Naive B cell (primary cell): ENCODE measurements around the gene ENKD1. TPM values are rescaled to one million over a fixed set of nuclear protein-coding genes. Genes with fewer than 3 reads are reported as not detected.

Experiments used
- ATAC-seq, 2 donors: fragments of 150-1000 bp; cut with Tn5 transposase; 2 replicates each; pipeline ENCODE4 v1.10.0; 2021; ENCODE audit warnings: low read depth in 2 of 2, mild to moderate bottlenecking in 2 of 2, moderate library complexity in 2 of 2
- DNase-seq: peaks from one replicate; pipeline ENCODE4 v3.0.0; 2022
- H3K27ac Mint-ChIP-seq, 6 donors: one replicate each; pipeline ENCODE4 v1.8.0; 2020 to 2022; ENCODE audit warnings: mild to moderate bottlenecking in 6 of 6, mixed read lengths in 6 of 6, moderate library complexity in 5 of 6, inconsistent platforms in 2 of 6
- H3K27me3 Mint-ChIP-seq, 3 donors: one replicate each; pipeline ENCODE4 v1.8.0; 2021 to 2022; ENCODE audit warnings: mixed read lengths in 3 of 3, mild to moderate bottlenecking in 1 of 3
- H3K36me3 Mint-ChIP-seq, 2 donors: one replicate each; pipeline ENCODE4 v1.8.0; 2020 to 2022; ENCODE audit warnings: mixed read lengths in 2 of 2, inconsistent platforms in 1 of 2, mild to moderate bottlenecking in 1 of 2
- H3K4me1 Mint-ChIP-seq, 3 donors: one replicate each; pipeline ENCODE4 v1.8.0; 2020 to 2022; ENCODE audit warnings: mixed read lengths in 3 of 3, inconsistent platforms in 1 of 3, mild to moderate bottlenecking in 1 of 3, moderate library complexity in 1 of 3
- H3K4me3 Mint-ChIP-seq, 8 donors: one replicate each; pipeline ENCODE4 v1.8.0; 2020 to 2022; ENCODE audit warnings: mild to moderate bottlenecking in 8 of 8, mixed read lengths in 8 of 8, moderate library complexity in 8 of 8, inconsistent platforms in 2 of 8
- H3K9me3 Mint-ChIP-seq, 7 donors: one replicate each; pipeline ENCODE4 v1.8.0; 2020 to 2022; ENCODE audit warnings: mixed read lengths in 7 of 7, mild to moderate bottlenecking in 5 of 7, inconsistent platforms in 2 of 7, moderate library complexity in 1 of 7
- polyA plus RNA-seq, 6 donors: library from polyadenylated mRNA; unstranded; fragments of 300-500 nt; fragmentation: Illumina TruSeq; gene quantifications; one replicate each; pipeline ENCODE4 v1.2.3, GENCODE V29; 2021; ENCODE audit warnings: low read depth in 6 of 6

ENKD1 gene
- polyA plus RNA-seq, 6 donors from 2014 or later: 1.2 to 2.6 (median 2.2) TPM; not detected in 1

- Mint-ChIP-seq H3K9me3 (no peaks in the 10 kb centered on the region), H3K4me3 (no peak overlapping the region), H3K4me1 (peaks cover 14 to 20% (median 20%) of the 10 kb centered on the region in 3 donors), H3K36me3 (no peaks in the 10 kb centered on the region), H3K27me3 (no peaks in the 10 kb centered on the region), H3K27ac (no peak overlapping the region)
- DNase-seq (no peak), ATAC-seq (no peak)
Observed at GRCh38 chr16:67675579-67675935, 9.0 kb upstream of the ENKD1 start.

GRCh38 chr16:67674851-67675578 is 8.5 kb upstream of the ENKD1 start:
- no peaks in the 10 kb centered on the region for H3K9me3 Mint-ChIP-seq
- peak overlapping the region in 2 of 6 donors; percentile 65 to 86 for H3K27ac Mint-ChIP-seq
- H3K4me3 Mint-ChIP-seq: no peak overlapping the region
- no peaks in the 10 kb centered on the region for H3K27me3 Mint-ChIP-seq
- no peaks in the 10 kb centered on the region for H3K36me3 Mint-ChIP-seq
- peaks cover 14 to 20% (median 20%) of the 10 kb centered on the region in 3 donors for H3K4me1 Mint-ChIP-seq
- DNase-seq (no peak), ATAC-seq (no peak)

GRCh38 chr16:67673712-67674580 is 7.4 kb upstream of the ENKD1 start:
- H3K9me3 Mint-ChIP-seq: no peaks in the 10 kb centered on the region

GRCh38 chr16:67672739-67673662 is 6.5 kb upstream of the ENKD1 start:
- Mint-ChIP-seq H3K27ac (peak overlapping the region in 5 of 6 donors; percentile 12 to 69 (median 18)), H3K4me1 (peaks cover 32 to 37% (median 37%) of the 10 kb centered on the region in 3 donors), H3K36me3 (no peaks in the 10 kb centered on the region), H3K27me3 (no peaks in the 10 kb centered on the region), H3K9me3 (no peaks in the 10 kb centered on the region), H3K4me3 (no peak overlapping the region)
- ATAC-seq: peak; percentile 24 to 32
- DNase-seq: peak; percentile 52

More at GRCh38 chr16:67673712-67674580, 7.4 kb upstream of the ENKD1 start:
- no peak overlapping the region for H3K4me3 Mint-ChIP-seq
- DNase-seq (no peak), ATAC-seq (no peak)
- peak overlapping the region; percentile 14 to 86 (median 75) for H3K27ac Mint-ChIP-seq
- H3K36me3 Mint-ChIP-seq: no peaks in the 10 kb centered on the region
- no peaks in the 10 kb centered on the region for H3K27me3 Mint-ChIP-seq
- peaks cover 24 to 30% (median 28%) of the 10 kb centered on the region in 3 donors for H3K4me1 Mint-ChIP-seq

- Mint-ChIP-seq H3K36me3 (no peaks in the 10 kb centered on the region), H3K4me1 (peaks cover 35 to 44% (median 43%) of the 10 kb centered on the region in 3 donors), H3K27me3 (no peaks in the 10 kb centered on the region), H3K9me3 (no peaks in the 10 kb centered on the region), H3K4me3 (no peak overlapping the region), H3K27ac (peak overlapping the region in 2 of 6 donors; percentile 18 to 69)
- ATAC-seq: no peak
- DNase-seq: no peak
Observed at GRCh38 chr16:67672306-67672705, 5.8 kb upstream of the ENKD1 start.

- ATAC-seq: no peak
- Mint-ChIP-seq H3K36me3 (no peaks in the 10 kb centered on the region), H3K27ac (peak overlapping the region in 2 of 6 donors; percentile 67 to 93), H3K4me1 (peaks cover 48 to 57% (median 54%) of the 10 kb centered on the region in 3 donors), H3K27me3 (no peaks in the 10 kb centered on the region), H3K9me3 (no peaks in the 10 kb centered on the region), H3K4me3 (peak overlapping the region in 6 of 8 donors; percentile 36 to 68 (median 54))
- no peak for DNase-seq
Observed at GRCh38 chr16:67669499-67670101, 3.0 kb upstream of the ENKD1 start.

- no peaks in the 10 kb centered on the region for H3K9me3 Mint-ChIP-seq
- DNase-seq (peak; percentile 61), ATAC-seq (peak; percentile 29 to 38)
Observed at GRCh38 chr16:67668495-67669157, 2.1 kb upstream of the ENKD1 start.

GRCh38 chr16:67667817-67668494 is 1.4 kb upstream of the ENKD1 start:
- H3K4me3 Mint-ChIP-seq: peak overlapping the region; percentile 41 to 94 (median 90)
- H3K4me1 Mint-ChIP-seq: peaks cover 49 to 57% (median 50%) of the 10 kb centered on the region in 3 donors
- no peaks in the 10 kb centered on the region for H3K9me3 Mint-ChIP-seq
- H3K27me3 Mint-ChIP-seq: no peaks in the 10 kb centered on the region
- ATAC-seq (peak; percentile 75 to 76), DNase-seq (peak; percentile 79)
- no peaks in the 10 kb centered on the region for H3K36me3 Mint-ChIP-seq
- peak overlapping the region in 5 of 6 donors; percentile 86 to 98 (median 93) for H3K27ac Mint-ChIP-seq

More at GRCh38 chr16:67668495-67669157, 2.1 kb upstream of the ENKD1 start:
- Mint-ChIP-seq H3K27me3 (no peaks in the 10 kb centered on the region), H3K4me3 (peak overlapping the region; percentile 36 to 91 (median 80)), H3K36me3 (no peaks in the 10 kb centered on the region), H3K4me1 (peaks cover 50 to 56% (median 53%) of the 10 kb centered on the region in 3 donors), H3K27ac (peak overlapping the region; percentile 69 to 98 (median 92))

GRCh38 chr16:67667453-67667816 is 885 bp upstream of the ENKD1 start:
- no peaks in the 10 kb centered on the region for H3K27me3 Mint-ChIP-seq
- ATAC-seq (no peak), DNase-seq (no peak)
- H3K27ac Mint-ChIP-seq: peak overlapping the region; percentile 54 to 98 (median 87)
- H3K9me3 Mint-ChIP-seq: no peaks in the 10 kb centered on the region
- peak overlapping the region; percentile 81 to 94 (median 90) for H3K4me3 Mint-ChIP-seq
- peaks cover 44 to 54% (median 45%) of the 10 kb centered on the region in 3 donors for H3K4me1 Mint-ChIP-seq
- H3K36me3 Mint-ChIP-seq: no peaks in the 10 kb centered on the region

GRCh38 chr16:67666032-67666551 is 458 bp downstream of the ENKD1 start:
- DNase-seq (no peak), ATAC-seq (peak; percentile 0 to 1)
- peak overlapping the region; percentile 64 to 91 (median 66) for H3K4me3 Mint-ChIP-seq
- no peaks in the 10 kb centered on the region for H3K36me3 Mint-ChIP-seq
- no peaks in the 10 kb centered on the region for H3K9me3 Mint-ChIP-seq
- peak overlapping the region in 2 of 6 donors; percentile 79 to 93 for H3K27ac Mint-ChIP-seq
- H3K4me1 Mint-ChIP-seq: peaks cover 46 to 61% (median 54%) of the 10 kb centered on the region in 3 donors
- no peaks in the 10 kb centered on the region for H3K27me3 Mint-ChIP-seq

GRCh38 chr16:67665598-67665997 is 952 bp downstream of the ENKD1 start:
- Mint-ChIP-seq H3K9me3 (no peaks in the 10 kb centered on the region), H3K27me3 (no peaks in the 10 kb centered on the region), H3K36me3 (no peaks in the 10 kb centered on the region), H3K4me1 (peaks cover 48 to 63% (median 56%) of the 10 kb centered on the region in 3 donors), H3K4me3 (peak overlapping the region; percentile 64 to 91 (median 66)), H3K27ac (peak overlapping the region in 2 of 6 donors; percentile 77 to 79)
- ATAC-seq (no peak), DNase-seq (no peak)
